GM19324 (cell line): ENCODE data around the gene ADAMTS17.

Source experiments
- ATAC-seq: cut with Tn5 transposase; IDR thresholded peaks from one replicate; pipeline ENCODE4 v1.9.1; 2021; ENCODE audit warnings: mild to moderate bottlenecking, moderate library complexity; ENCODE audit not compliant: unreplicated experiment, low FRiP score

ADAMTS17 gene

GRCh38 chr15:99963976-99964375, 377.8 kb downstream of the ADAMTS17 start:
- ATAC-seq = no peak

GRCh38 chr15:99963096-99963825, 378.5 kb downstream of the ADAMTS17 start:
- no peak for ATAC-seq

- ATAC-seq = no peak
Observed at GRCh38 chr15:99962006-99962561, 379.7 kb downstream of the ADAMTS17 start.

GRCh38 chr15:99961011-99961441, 380.7 kb downstream of the ADAMTS17 start:
- no peak for ATAC-seq

GRCh38 chr15:99959326-99959725, 382.4 kb downstream of the ADAMTS17 start:
- no peak for ATAC-seq

GRCh38 chr15:99958426-99959097, 383.2 kb downstream of the ADAMTS17 start:
- ATAC-seq = no peak

GRCh38 chr15:99957642-99958013, 384.1 kb downstream of the ADAMTS17 start:
- no peak for ATAC-seq

- ATAC-seq = no peak
Observed at GRCh38 chr15:99956820-99957641, 384.7 kb downstream of the ADAMTS17 start.

- no peak for ATAC-seq
Observed at GRCh38 chr15:99956022-99956775, 385.6 kb downstream of the ADAMTS17 start.

GRCh38 chr15:99955532-99955931, 386.2 kb downstream of the ADAMTS17 start:
- no peak for ATAC-seq

- ATAC-seq = no peak
Observed at GRCh38 chr15:99955181-99955525, 386.6 kb downstream of the ADAMTS17 start.

GRCh38 chr15:99954361-99955180, 387.2 kb downstream of the ADAMTS17 start:
- ATAC-seq = no peak

GRCh38 chr15:99953886-99954285, 387.9 kb downstream of the ADAMTS17 start:
- no peak for ATAC-seq

- ATAC-seq = no peak
Observed at GRCh38 chr15:99951511-99951910, 390.3 kb downstream of the ADAMTS17 start.

- no peak for ATAC-seq
Observed at GRCh38 chr15:99944131-99944530, 397.6 kb downstream of the ADAMTS17 start.

- ATAC-seq = no peak
Observed at GRCh38 chr15:99943466-99943865, 398.3 kb downstream of the ADAMTS17 start.

GRCh38 chr15:99932676-99933402, 408.9 kb downstream of the ADAMTS17 start:
- ATAC-seq = no peak

- no peak for ATAC-seq
Observed at GRCh38 chr15:99931703-99932603, 409.8 kb downstream of the ADAMTS17 start.
